ENCODE data around the gene ADARB1. TPM values are rescaled to one million over a fixed set of nuclear protein-coding genes. Genes with fewer than 3 reads are reported as not detected.

ADARB1 gene
- total and polyA plus RNA-seq, 2 experiments from 2014 or later, result 4.8 to 14.8 TPM

DNA sequence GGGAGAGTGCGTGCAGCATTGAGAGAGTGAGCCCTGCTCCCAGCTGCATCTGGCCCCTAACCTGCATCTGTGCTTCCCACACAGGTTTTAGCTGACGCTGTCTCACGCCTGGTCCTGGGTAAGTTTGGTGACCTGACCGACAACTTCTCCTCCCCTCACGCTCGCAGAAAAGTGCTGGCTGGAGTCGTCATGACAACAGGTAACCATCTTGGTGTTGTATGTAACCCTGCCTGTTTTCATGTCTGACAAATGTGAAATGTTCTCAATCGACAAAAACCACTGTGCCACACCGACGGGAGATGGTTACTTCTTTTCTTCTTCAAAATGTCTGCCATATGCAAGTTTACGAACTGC is 105.8 kb downstream of the ADARB1 start (continued):
- TF ChIP-seq ZNF331 (CRISPR knock-in tag; IDR thresholded peaks at IDR 0.05; ENCODE audit: low read depth) (no peak), EZH2phosphoT487 (IDR thresholded peaks at IDR 0.05; ENCODE audit: unreplicated experiment) (no peak), STAT1 (IDR thresholded peaks at IDR 0.05; ENCODE audit: unreplicated experiment) (no peak), ZNF114 (CRISPR knock-in tag; IDR thresholded peaks at IDR 0.05) (no peak), POLR2AphosphoS5 (IDR thresholded peaks at IDR 0.05; ENCODE audit: low read depth) (no peak)
- TF ChIP-seq, protein P1, sequence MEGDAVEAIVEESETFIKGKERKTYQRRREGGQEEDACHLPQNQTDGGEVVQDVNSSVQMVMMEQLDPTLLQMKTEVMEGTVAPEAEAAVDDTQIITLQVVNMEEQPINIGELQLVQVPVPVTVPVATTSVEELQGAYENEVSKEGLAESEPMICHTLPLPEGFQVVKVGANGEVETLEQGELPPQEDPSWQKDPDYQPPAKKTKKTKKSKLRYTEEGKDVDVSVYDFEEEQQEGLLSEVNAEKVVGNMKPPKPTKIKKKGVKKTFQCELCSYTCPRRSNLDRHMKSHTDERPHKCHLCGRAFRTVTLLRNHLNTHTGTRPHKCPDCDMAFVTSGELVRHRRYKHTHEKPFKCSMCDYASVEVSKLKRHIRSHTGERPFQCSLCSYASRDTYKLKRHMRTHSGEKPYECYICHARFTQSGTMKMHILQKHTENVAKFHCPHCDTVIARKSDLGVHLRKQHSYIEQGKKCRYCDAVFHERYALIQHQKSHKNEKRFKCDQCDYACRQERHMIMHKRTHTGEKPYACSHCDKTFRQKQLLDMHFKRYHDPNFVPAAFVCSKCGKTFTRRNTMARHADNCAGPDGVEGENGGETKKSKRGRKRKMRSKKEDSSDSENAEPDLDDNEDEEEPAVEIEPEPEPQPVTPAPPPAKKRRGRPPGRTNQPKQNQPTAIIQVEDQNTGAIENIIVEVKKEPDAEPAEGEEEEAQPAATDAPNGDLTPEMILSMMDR (conservative IDR thresholded peaks at IDR 0.05; ENCODE audit: low read depth in 2 of 2), result no peak

DNA sequence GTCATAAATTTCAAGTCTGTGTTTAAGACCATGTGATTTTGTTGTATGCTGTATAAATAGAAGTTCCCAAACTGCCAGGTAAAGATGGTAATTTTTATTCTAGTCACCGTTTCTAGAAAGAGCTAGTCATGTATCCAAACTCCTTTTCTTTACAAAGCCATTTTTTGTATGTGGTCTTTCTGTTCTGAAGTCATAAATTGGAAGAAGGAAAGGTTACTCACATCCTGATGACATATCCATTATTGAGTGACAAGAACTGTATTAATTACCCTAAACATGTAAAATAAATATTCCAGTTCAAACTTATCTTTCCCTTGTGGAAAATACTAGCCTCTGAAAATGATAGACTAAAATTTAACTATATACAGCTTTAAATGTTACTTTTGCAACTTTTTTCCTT is 108.6 kb downstream of the ADARB1 start:
- Histone ChIP-seq H3K9me2 (ENCODE audit: insufficient read depth) (no peaks in the 10 kb centered on the region), H3K27ac (ENCODE audit: low read depth) (no peak overlapping the region), H3K4me2 (no peak overlapping the region), H3K4me3 (no peak overlapping the region), H3K4me1 (ENCODE audit: insufficient read depth) (no peaks in the 10 kb centered on the region), H3K27me3 (ENCODE audit: insufficient read depth) (no peaks in the 10 kb centered on the region), H3K36me3 (ENCODE audit: insufficient read depth) (peaks cover 8% of the 10 kb centered on the region; the same call in 1 of the 2 replicates), H2AFZ (no peak overlapping the region), H3F3A (replicated peaks; ENCODE audit: low read depth) (no peaks in the 10 kb centered on the region), H3K79me2 (replicated peaks; ENCODE audit: insufficient read depth) (no peaks in the 10 kb centered on the region), H4K20me1 (replicated peaks; ENCODE audit: insufficient read depth) (no peaks in the 10 kb centered on the region)
- peaks cover 16% of the 10 kb centered on the region; the same call in 2 of the 3 replicates for H3K9me3 Mint-ChIP-seq
- no peak overlapping the region for H3K27ac Mint-ChIP-seq
- ATAC-seq (no peak), DNase-seq (ENCODE audit: low spot score) (no peak)
- H3K36me3 Mint-ChIP-seq (ENCODE audit: low read depth), result peaks cover 27% of the 10 kb centered on the region
- H3K4me3 Mint-ChIP-seq, result no peak overlapping the region
- H3K4me1 Mint-ChIP-seq, result peaks cover 3% of the 10 kb centered on the region; the same call in 2 of the 3 replicates
- H3K27me3 Mint-ChIP-seq (ENCODE audit: insufficient read depth, low read depth, poor library complexity), result peaks cover 2% of the 10 kb centered on the region
- TF ChIP-seq ZNF114 (CRISPR knock-in tag; IDR thresholded peaks at IDR 0.05) (no peak), STAT1 (IDR thresholded peaks at IDR 0.05; ENCODE audit: unreplicated experiment) (no peak), JUNB (IDR thresholded peaks at IDR 0.05; ENCODE audit: unreplicated experiment) (no peak), ZNF331 (CRISPR knock-in tag; IDR thresholded peaks at IDR 0.05; ENCODE audit: low read depth) (no peak), EZH2phosphoT487 (IDR thresholded peaks at IDR 0.05; ENCODE audit: unreplicated experiment) (no peak), CREB1 (CRISPR knock-in tag; IDR thresholded peaks at IDR 0.05; ENCODE audit: low read depth) (no peak), NANOG (IDR thresholded peaks at IDR 0.05; ENCODE audit: borderline replicate concordance) (no peak)
- TF ChIP-seq, protein P2, sequence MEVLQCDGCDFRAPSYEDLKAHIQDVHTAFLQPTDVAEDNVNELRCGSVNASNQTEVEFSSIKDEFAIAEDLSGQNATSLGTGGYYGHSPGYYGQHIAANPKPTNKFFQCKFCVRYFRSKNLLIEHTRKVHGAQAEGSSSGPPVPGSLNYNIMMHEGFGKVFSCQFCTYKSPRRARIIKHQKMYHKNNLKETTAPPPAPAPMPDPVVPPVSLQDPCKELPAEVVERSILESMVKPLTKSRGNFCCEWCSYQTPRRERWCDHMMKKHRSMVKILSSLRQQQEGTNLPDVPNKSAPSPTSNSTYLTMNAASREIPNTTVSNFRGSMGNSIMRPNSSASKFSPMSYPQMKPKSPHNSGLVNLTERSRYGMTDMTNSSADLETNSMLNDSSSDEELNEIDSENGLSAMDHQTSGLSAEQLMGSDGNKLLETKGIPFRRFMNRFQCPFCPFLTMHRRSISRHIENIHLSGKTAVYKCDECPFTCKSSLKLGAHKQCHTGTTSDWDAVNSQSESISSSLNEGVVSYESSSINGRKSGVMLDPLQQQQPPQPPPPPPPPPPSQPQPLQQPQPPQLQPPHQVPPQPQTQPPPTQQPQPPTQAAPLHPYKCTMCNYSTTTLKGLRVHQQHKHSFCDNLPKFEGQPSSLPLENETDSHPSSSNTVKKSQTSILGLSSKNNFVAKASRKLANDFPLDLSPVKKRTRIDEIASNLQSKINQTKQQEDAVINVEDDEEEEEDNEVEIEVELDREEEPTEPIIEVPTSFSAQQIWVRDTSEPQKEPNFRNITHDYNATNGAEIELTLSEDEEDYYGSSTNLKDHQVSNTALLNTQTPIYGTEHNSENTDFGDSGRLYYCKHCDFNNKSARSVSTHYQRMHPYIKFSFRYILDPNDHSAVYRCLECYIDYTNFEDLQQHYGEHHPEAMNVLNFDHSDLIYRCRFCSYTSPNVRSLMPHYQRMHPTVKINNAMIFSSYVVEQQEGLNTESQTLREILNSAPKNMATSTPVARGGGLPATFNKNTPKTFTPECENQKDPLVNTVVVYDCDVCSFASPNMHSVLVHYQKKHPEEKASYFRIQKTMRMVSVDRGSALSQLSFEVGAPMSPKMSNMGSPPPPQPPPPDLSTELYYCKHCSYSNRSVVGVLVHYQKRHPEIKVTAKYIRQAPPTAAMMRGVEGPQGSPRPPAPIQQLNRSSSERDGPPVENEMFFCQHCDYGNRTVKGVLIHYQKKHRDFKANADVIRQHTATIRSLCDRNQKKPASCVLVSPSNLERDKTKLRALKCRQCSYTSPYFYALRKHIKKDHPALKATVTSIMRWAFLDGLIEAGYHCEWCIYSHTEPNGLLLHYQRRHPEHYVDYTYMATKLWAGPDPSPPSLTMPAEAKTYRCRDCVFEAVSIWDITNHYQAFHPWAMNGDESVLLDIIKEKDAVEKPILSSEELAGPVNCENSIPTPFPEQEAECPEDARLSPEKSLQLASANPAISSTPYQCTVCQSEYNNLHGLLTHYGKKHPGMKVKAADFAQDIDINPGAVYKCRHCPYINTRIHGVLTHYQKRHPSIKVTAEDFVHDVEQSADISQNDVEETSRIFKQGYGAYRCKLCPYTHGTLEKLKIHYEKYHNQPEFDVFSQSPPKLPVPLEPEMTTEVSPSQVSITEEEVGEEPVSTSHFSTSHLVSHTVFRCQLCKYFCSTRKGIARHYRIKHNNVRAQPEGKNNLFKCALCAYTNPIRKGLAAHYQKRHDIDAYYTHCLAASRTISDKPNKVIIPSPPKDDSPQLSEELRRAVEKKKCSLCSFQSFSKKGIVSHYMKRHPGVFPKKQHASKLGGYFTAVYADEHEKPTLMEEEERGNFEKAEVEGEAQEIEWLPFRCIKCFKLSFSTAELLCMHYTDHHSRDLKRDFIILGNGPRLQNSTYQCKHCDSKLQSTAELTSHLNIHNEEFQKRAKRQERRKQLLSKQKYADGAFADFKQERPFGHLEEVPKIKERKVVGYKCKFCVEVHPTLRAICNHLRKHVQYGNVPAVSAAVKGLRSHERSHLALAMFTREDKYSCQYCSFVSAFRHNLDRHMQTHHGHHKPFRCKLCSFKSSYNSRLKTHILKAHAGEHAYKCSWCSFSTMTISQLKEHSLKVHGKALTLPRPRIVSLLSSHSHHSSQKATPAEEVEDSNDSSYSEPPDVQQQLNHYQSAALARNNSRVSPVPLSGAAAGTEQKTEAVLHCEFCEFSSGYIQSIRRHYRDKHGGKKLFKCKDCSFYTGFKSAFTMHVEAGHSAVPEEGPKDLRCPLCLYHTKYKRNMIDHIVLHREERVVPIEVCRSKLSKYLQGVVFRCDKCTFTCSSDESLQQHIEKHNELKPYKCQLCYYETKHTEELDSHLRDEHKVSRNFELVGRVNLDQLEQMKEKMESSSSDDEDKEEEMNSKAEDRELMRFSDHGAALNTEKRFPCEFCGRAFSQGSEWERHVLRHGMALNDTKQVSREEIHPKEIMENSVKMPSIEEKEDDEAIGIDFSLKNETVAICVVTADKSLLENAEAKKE (CRISPR knock-in tag; IDR thresholded peaks at IDR 0.05), result no peak
- TF ChIP-seq, protein P1 (conservative IDR thresholded peaks at IDR 0.05; ENCODE audit: low read depth in 2 of 2), result no peak
- TF ChIP-seq, protein P3, sequence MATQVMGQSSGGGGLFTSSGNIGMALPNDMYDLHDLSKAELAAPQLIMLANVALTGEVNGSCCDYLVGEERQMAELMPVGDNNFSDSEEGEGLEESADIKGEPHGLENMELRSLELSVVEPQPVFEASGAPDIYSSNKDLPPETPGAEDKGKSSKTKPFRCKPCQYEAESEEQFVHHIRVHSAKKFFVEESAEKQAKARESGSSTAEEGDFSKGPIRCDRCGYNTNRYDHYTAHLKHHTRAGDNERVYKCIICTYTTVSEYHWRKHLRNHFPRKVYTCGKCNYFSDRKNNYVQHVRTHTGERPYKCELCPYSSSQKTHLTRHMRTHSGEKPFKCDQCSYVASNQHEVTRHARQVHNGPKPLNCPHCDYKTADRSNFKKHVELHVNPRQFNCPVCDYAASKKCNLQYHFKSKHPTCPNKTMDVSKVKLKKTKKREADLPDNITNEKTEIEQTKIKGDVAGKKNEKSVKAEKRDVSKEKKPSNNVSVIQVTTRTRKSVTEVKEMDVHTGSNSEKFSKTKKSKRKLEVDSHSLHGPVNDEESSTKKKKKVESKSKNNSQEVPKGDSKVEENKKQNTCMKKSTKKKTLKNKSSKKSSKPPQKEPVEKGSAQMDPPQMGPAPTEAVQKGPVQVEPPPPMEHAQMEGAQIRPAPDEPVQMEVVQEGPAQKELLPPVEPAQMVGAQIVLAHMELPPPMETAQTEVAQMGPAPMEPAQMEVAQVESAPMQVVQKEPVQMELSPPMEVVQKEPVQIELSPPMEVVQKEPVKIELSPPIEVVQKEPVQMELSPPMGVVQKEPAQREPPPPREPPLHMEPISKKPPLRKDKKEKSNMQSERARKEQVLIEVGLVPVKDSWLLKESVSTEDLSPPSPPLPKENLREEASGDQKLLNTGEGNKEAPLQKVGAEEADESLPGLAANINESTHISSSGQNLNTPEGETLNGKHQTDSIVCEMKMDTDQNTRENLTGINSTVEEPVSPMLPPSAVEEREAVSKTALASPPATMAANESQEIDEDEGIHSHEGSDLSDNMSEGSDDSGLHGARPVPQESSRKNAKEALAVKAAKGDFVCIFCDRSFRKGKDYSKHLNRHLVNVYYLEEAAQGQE (IDR thresholded peaks at IDR 0.05; ENCODE audit: unreplicated experiment), result no peak
